Measurements from ENCODE around the gene PIMREG.

Gene PIMREG

GRCh38 chr17:6443692-6444570 is at the start of gene PIMREG:
PIMREG (plus strand) TSS chr17:6444455; CDS start chr17:6445111, 656 bp downstream.
- peaks cover 4% of the 10 kb centered on the region; the same call in 1 of the 2 replicates for H3K4me1 ChIP-seq (ENCODE audit: control insufficient read depth, insufficient read depth, low read length)
- CTCF ChIA-PET: interaction anchor here (0.6 to 1.1 kb wide), 6 partner anchors 8 to 946 kb away, joined by 3 to 4 read pairs (median 3); partner anchors contain the start of gene AIPL1
- H3K36me3 ChIP-seq (ENCODE audit: control insufficient read depth in 2 of 2, insufficient read depth in 1 of 2, low read length in 2 of 2): peaks cover 0 to 36% of the 10 kb centered on the region in 2 experiments; a peak in 2 of 3 replicates
- peak within 1 kb of the TSS; percentile 66 for H3K4me3 ChIP-seq (ENCODE audit: low read depth, low read length)
- no peaks in the 10 kb centered on the region for H3K9me3 ChIP-seq (ENCODE audit: control insufficient read depth, insufficient read depth, low read depth, low read length)
- peak within 1 kb of the TSS; percentile 87 for H3K27ac ChIP-seq (ENCODE audit: extremely low read depth, low read depth, low read length)
- POLR2A ChIA-PET: interaction anchor here (0.6 to 2.6 kb wide), 13 partner anchors 9 to 975 kb away, joined by 3 to 13 read pairs (median 4); partner anchors contain the start of genes AIPL1, C17orf100, DHX33 and KIAA0753
- TF ChIP-seq ZNF768 (tag by site-specific recombination; IDR thresholded peaks at IDR 0.05): peak; percentile 47; the same call in 1 of the 2 replicates
- TF ChIP-seq ZNF626 (tag by site-specific recombination; IDR thresholded peaks at IDR 0.05): no peak
- no peak for TF ChIP-seq ZNF169 (tag by site-specific recombination; IDR thresholded peaks at IDR 0.05)
- peak; percentile 18; the same call in 1 of the 2 replicates for TF ChIP-seq ZNF121 (tag by site-specific recombination; IDR thresholded peaks at IDR 0.05)
- peak; percentile 67; the same call in 1 of the 2 replicates for TF ChIP-seq ZNF394 (tag by site-specific recombination; IDR thresholded peaks at IDR 0.05; ENCODE audit: borderline replicate concordance)
- TF ChIP-seq ZNF449 (tag by site-specific recombination; IDR thresholded peaks at IDR 0.05): no peak
- TF ChIP-seq RBAK (tag by site-specific recombination; IDR thresholded peaks at IDR 0.05): no peak
- no peak for TF ChIP-seq ZNF350 (tag by site-specific recombination; IDR thresholded peaks at IDR 0.05)
- no peak for TF ChIP-seq ZNF488 (tag by site-specific recombination; IDR thresholded peaks at IDR 0.05)
- 0 out of 2 replicates have a peak, but pooled peaks have one; percentile 15 for TF ChIP-seq ZNF843 (tag by site-specific recombination; IDR thresholded peaks at IDR 0.05)
- no peak for TF ChIP-seq ZNF623 (tag by site-specific recombination; IDR thresholded peaks at IDR 0.05)
- no peak for TF ChIP-seq ZNF23 (tag by site-specific recombination; IDR thresholded peaks at IDR 0.05; ENCODE audit: borderline replicate concordance)
- no peak for TF ChIP-seq GFI1B (tag by site-specific recombination; IDR thresholded peaks at IDR 0.05)
- no peak for TF ChIP-seq FEZF1 (tag by site-specific recombination; IDR thresholded peaks at IDR 0.05)
- no peak for TF ChIP-seq ZNF785 (tag by site-specific recombination; IDR thresholded peaks at IDR 0.05)
- TF ChIP-seq ZNF292 (tag by site-specific recombination; IDR thresholded peaks at IDR 0.05; ENCODE audit: borderline replicate concordance, low read depth): no peak
- peak; percentile 48; the same call in 1 of the 2 replicates for TF ChIP-seq ZNF610 (tag by site-specific recombination; IDR thresholded peaks at IDR 0.05; ENCODE audit: borderline replicate concordance)
- TF ChIP-seq ZSCAN16 (tag by site-specific recombination; IDR thresholded peaks at IDR 0.05): 0 out of 2 replicates have a peak, but pooled peaks have one; percentile 18
- peak; percentile 48; the same call in 1 of the 2 replicates for TF ChIP-seq ZNF580 (tag by site-specific recombination; IDR thresholded peaks at IDR 0.05)
- TF ChIP-seq EGR2 (tag by site-specific recombination; IDR thresholded peaks at IDR 0.05; ENCODE audit: low read depth): peak; percentile 92
- TF ChIP-seq KLF10 (tag by site-specific recombination; IDR thresholded peaks at IDR 0.05): peak; percentile 75
- TF ChIP-seq ELK4 (IDR thresholded peaks at IDR 0.05; ENCODE audit: borderline replicate concordance, low read depth, low read length): no peak; the same call in 1 of the 2 replicates
- TF ChIP-seq PRDM6 (tag by site-specific recombination; IDR thresholded peaks at IDR 0.05): no peak
- TF ChIP-seq ZNF664 (tag by site-specific recombination; IDR thresholded peaks at IDR 0.05): no peak
- peak; percentile 95 for TF ChIP-seq ZFHX2 (tag by site-specific recombination; conservative IDR thresholded peaks at IDR 0.05)
- TF ChIP-seq ZNF184 (tag by site-specific recombination; IDR thresholded peaks at IDR 0.05): no peak
- no peak for TF ChIP-seq ZNF16 (tag by site-specific recombination; IDR thresholded peaks at IDR 0.05; ENCODE audit: low read depth)
- TF ChIP-seq ZNF335 (tag by site-specific recombination; conservative IDR thresholded peaks at IDR 0.05): peak; percentile 85
- no peak for TF ChIP-seq ZNF792 (tag by site-specific recombination; IDR thresholded peaks at IDR 0.05)
- peak; percentile 85 for TF ChIP-seq ZNF324 (tag by site-specific recombination; IDR thresholded peaks at IDR 0.05)
- 0 out of 2 replicates have a peak, but pooled peaks have one; percentile 25 for TF ChIP-seq KLF7 (tag by site-specific recombination; IDR thresholded peaks at IDR 0.05; ENCODE audit: borderline replicate concordance)
- TF ChIP-seq IKZF3 (tag by site-specific recombination; IDR thresholded peaks at IDR 0.05): 0 out of 2 replicates have a peak, but pooled peaks have one; percentile 11

Measured in HEK293 (cell line).